ENCODE results near the gene NIT2.
"Not testable (repeated sequence)": the region's sequence is repeated elsewhere in the genome, so short reads cannot be mapped to it uniquely, and the experiment has no call there.

Gene NIT2

GRCh38 chr3:100335434-100335833, 877 bp downstream of the NIT2 start:
- Histone ChIP-seq H3K27me3 (ENCODE audit: control insufficient read depth in 3 of 3, insufficient read depth in 3 of 3, low read depth in 1 of 3, low read length in 3 of 3) (no peaks in the 10 kb centered on the region), H3K4me2 (ENCODE audit: insufficient read depth, low read length, poor library complexity, severe bottlenecking) (no peak overlapping the region), H4K8ac (ENCODE audit: low read depth, low read length) (no peak overlapping the region), H3K36me3 (replicated peaks in 1 of 2; ENCODE audit: control insufficient read depth in 2 of 2, insufficient read depth in 2 of 2, low read length in 2 of 2) (peaks cover 0 to 15% of the 10 kb centered on the region in 2 donors), H3K27ac (replicated peaks; ENCODE audit: low read length) (no peak overlapping the region), H3K9me3 (replicated peaks in 1 of 2; ENCODE audit: control insufficient read depth in 2 of 2, insufficient read depth in 1 of 2, low read depth in 1 of 2, low read length in 2 of 2) (no peaks in the 10 kb centered on the region), H2AFZ (ENCODE audit: low read length) (peak overlapping the region; percentile 94), H3K14ac (ENCODE audit: low read length) (no peak overlapping the region), H3K4me1 (ENCODE audit: control insufficient read depth in 2 of 2, insufficient read depth in 1 of 2, low read depth in 1 of 2, low read length in 2 of 2) (peaks cover 0 to 3% of the 10 kb centered on the region in 2 donors), H2AK5ac (ENCODE audit: low read depth, low read length) (no peak overlapping the region), H3K9ac (ENCODE audit: low read depth, low read length, poor library complexity) (no peak overlapping the region), H3K18ac (ENCODE audit: low read length) (no peak overlapping the region), H2BK12ac (ENCODE audit: low read length) (no peak overlapping the region), H3K23ac (ENCODE audit: low read depth, low read length, poor library complexity) (no peak overlapping the region), H3K4ac (ENCODE audit: low read length) (no peak overlapping the region), H2BK5ac (ENCODE audit: low read length) (no peak overlapping the region), H2BK120ac (ENCODE audit: low read depth, low read length) (no peak overlapping the region), H3K79me1 (ENCODE audit: low read depth, low read length) (no peaks in the 10 kb centered on the region), H2BK15ac (ENCODE audit: low read length) (no peak overlapping the region), H3K4me3 (ENCODE audit: low read length in 2 of 2) (peak overlapping the region in 1 of 2 donors; percentile 69), H4K91ac (ENCODE audit: low read depth, low read length, poor library complexity) (no peak overlapping the region)
- no peak for DNase-seq (ENCODE audit: low spot score)
- WGBS, 2 donors (ENCODE audit: extremely low coverage in 2 of 2, insufficient read length in 2 of 2, insufficient replicate concordance in 1 of 2), result no CpG with 5 or more reads among the region's 14 CpGs

GRCh38 chr3:100336229-100336628, 1.7 kb downstream of the NIT2 start:
- not testable (repeated sequence) for H3K18ac ChIP-seq (ENCODE audit: low read length); H4K91ac ChIP-seq (ENCODE audit: low read depth, low read length, poor library complexity); H3K14ac ChIP-seq (ENCODE audit: low read length); H3K4ac ChIP-seq (ENCODE audit: low read length); H2AK5ac ChIP-seq (ENCODE audit: low read depth, low read length); H3K9me3 ChIP-seq (replicated peaks in 1 of 2; ENCODE audit: control insufficient read depth in 2 of 2, insufficient read depth in 1 of 2, low read depth in 1 of 2, low read length in 2 of 2); H3K23ac ChIP-seq (ENCODE audit: low read depth, low read length, poor library complexity); H2BK15ac ChIP-seq (ENCODE audit: low read length); H3K4me3 ChIP-seq (ENCODE audit: low read length in 2 of 2); H3K9ac ChIP-seq (ENCODE audit: low read depth, low read length, poor library complexity); H3K4me1 ChIP-seq (ENCODE audit: control insufficient read depth in 2 of 2, insufficient read depth in 1 of 2, low read depth in 1 of 2, low read length in 2 of 2); H3K4me2 ChIP-seq (ENCODE audit: insufficient read depth, low read length, poor library complexity, severe bottlenecking); H2BK120ac ChIP-seq (ENCODE audit: low read depth, low read length); H3K79me1 ChIP-seq (ENCODE audit: low read depth, low read length); H2BK12ac ChIP-seq (ENCODE audit: low read length); H2BK5ac ChIP-seq (ENCODE audit: low read length); H3K27me3 ChIP-seq (ENCODE audit: control insufficient read depth in 3 of 3, insufficient read depth in 3 of 3, low read depth in 1 of 3, low read length in 3 of 3); H4K8ac ChIP-seq (ENCODE audit: low read depth, low read length); H2AFZ ChIP-seq (ENCODE audit: low read length); H3K27ac ChIP-seq (replicated peaks; ENCODE audit: low read length); DNase-seq (ENCODE audit: low spot score)
- no CpG with 5 or more reads among the region's 10 CpGs for WGBS, 2 donors (ENCODE audit: extremely low coverage in 2 of 2, insufficient read length in 2 of 2, insufficient replicate concordance in 1 of 2)
- peaks cover 0 to 23% of the 10 kb centered on the region in 2 donors for H3K36me3 ChIP-seq (replicated peaks in 1 of 2; ENCODE audit: control insufficient read depth in 2 of 2, insufficient read depth in 2 of 2, low read length in 2 of 2)

GRCh38 chr3:100338911-100339310, 4.4 kb downstream of the NIT2 start:
- H3K9ac ChIP-seq (ENCODE audit: low read depth, low read length, poor library complexity), result no peak overlapping the region
- no peak overlapping the region for H3K18ac ChIP-seq (ENCODE audit: low read length)
- H3K27ac ChIP-seq (replicated peaks; ENCODE audit: low read length), result no peak overlapping the region
- no peak overlapping the region for H2BK15ac ChIP-seq (ENCODE audit: low read length)
- H3K4ac ChIP-seq (ENCODE audit: low read length), result no peak overlapping the region
- H2BK120ac ChIP-seq (ENCODE audit: low read depth, low read length), result no peak overlapping the region
- H3K36me3 ChIP-seq (replicated peaks in 1 of 2; ENCODE audit: control insufficient read depth in 2 of 2, insufficient read depth in 2 of 2, low read length in 2 of 2), result peaks cover 0 to 48% of the 10 kb centered on the region in 2 donors
- peaks cover 0 to 3% of the 10 kb centered on the region in 2 donors for H3K4me1 ChIP-seq (ENCODE audit: control insufficient read depth in 2 of 2, insufficient read depth in 1 of 2, low read depth in 1 of 2, low read length in 2 of 2)
- no peak for DNase-seq (ENCODE audit: low spot score)
- no peak overlapping the region for H4K8ac ChIP-seq (ENCODE audit: low read depth, low read length)
- H4K91ac ChIP-seq (ENCODE audit: low read depth, low read length, poor library complexity), result no peak overlapping the region
- no peak overlapping the region for H3K14ac ChIP-seq (ENCODE audit: low read length)
- H2BK5ac ChIP-seq (ENCODE audit: low read length), result no peak overlapping the region
- H2BK12ac ChIP-seq (ENCODE audit: low read length), result no peak overlapping the region
- WGBS, 2 donors (ENCODE audit: extremely low coverage in 2 of 2, insufficient read length in 2 of 2, insufficient replicate concordance in 1 of 2), result no CpG with 5 or more reads among the region's 10 CpGs
- H3K27me3 ChIP-seq (ENCODE audit: control insufficient read depth in 3 of 3, insufficient read depth in 3 of 3, low read depth in 1 of 3, low read length in 3 of 3), result no peaks in the 10 kb centered on the region
- no peak overlapping the region for H2AK5ac ChIP-seq (ENCODE audit: low read depth, low read length)
- no peak overlapping the region for H3K4me3 ChIP-seq (ENCODE audit: low read length in 2 of 2)
- H3K9me3 ChIP-seq (replicated peaks in 1 of 2; ENCODE audit: control insufficient read depth in 2 of 2, insufficient read depth in 1 of 2, low read depth in 1 of 2, low read length in 2 of 2), result peaks cover 0 to 12% of the 10 kb centered on the region in 2 donors
- no peak overlapping the region for H3K23ac ChIP-seq (ENCODE audit: low read depth, low read length, poor library complexity)
- H3K4me2 ChIP-seq (ENCODE audit: insufficient read depth, low read length, poor library complexity, severe bottlenecking), result no peak overlapping the region
- no peak overlapping the region for H2AFZ ChIP-seq (ENCODE audit: low read length)
- no peaks in the 10 kb centered on the region for H3K79me1 ChIP-seq (ENCODE audit: low read depth, low read length)

GRCh38 chr3:100339786-100340185, 5.2 kb downstream of the NIT2 start:
- no peak overlapping the region for H4K91ac ChIP-seq (ENCODE audit: low read depth, low read length, poor library complexity)
- H3K9ac ChIP-seq (ENCODE audit: low read depth, low read length, poor library complexity), result no peak overlapping the region
- no peaks in the 10 kb centered on the region for H3K79me1 ChIP-seq (ENCODE audit: low read depth, low read length)
- DNase-seq (ENCODE audit: low spot score), result no peak
- H2BK12ac ChIP-seq (ENCODE audit: low read length), result no peak overlapping the region
- H3K27ac ChIP-seq (replicated peaks; ENCODE audit: low read length), result no peak overlapping the region
- no peak overlapping the region for H3K4ac ChIP-seq (ENCODE audit: low read length)
- no peak overlapping the region for H4K8ac ChIP-seq (ENCODE audit: low read depth, low read length)
- H3K4me1 ChIP-seq (ENCODE audit: control insufficient read depth in 2 of 2, insufficient read depth in 1 of 2, low read depth in 1 of 2, low read length in 2 of 2), result peaks cover 0 to 3% of the 10 kb centered on the region in 2 donors
- H3K36me3 ChIP-seq (replicated peaks in 1 of 2; ENCODE audit: control insufficient read depth in 2 of 2, insufficient read depth in 2 of 2, low read length in 2 of 2), result peaks cover 0 to 54% of the 10 kb centered on the region in 2 donors
- H3K27me3 ChIP-seq (ENCODE audit: control insufficient read depth in 3 of 3, insufficient read depth in 3 of 3, low read depth in 1 of 3, low read length in 3 of 3), result no peaks in the 10 kb centered on the region
- H2BK5ac ChIP-seq (ENCODE audit: low read length), result no peak overlapping the region
- no peak overlapping the region for H3K4me3 ChIP-seq (ENCODE audit: low read length in 2 of 2)
- no peak overlapping the region for H3K18ac ChIP-seq (ENCODE audit: low read length)
- H2BK120ac ChIP-seq (ENCODE audit: low read depth, low read length), result no peak overlapping the region
- H3K9me3 ChIP-seq (replicated peaks in 1 of 2; ENCODE audit: control insufficient read depth in 2 of 2, insufficient read depth in 1 of 2, low read depth in 1 of 2, low read length in 2 of 2), result peaks cover 0 to 12% of the 10 kb centered on the region in 2 donors
- no peak overlapping the region for H3K23ac ChIP-seq (ENCODE audit: low read depth, low read length, poor library complexity)
- no peak overlapping the region for H3K14ac ChIP-seq (ENCODE audit: low read length)
- no CpG with 5 or more reads among the region's 5 CpGs for whole genome bisulfite sequencing, 2 donors (ENCODE audit: extremely low coverage in 2 of 2, insufficient read length in 2 of 2, insufficient replicate concordance in 1 of 2)
- H2BK15ac ChIP-seq (ENCODE audit: low read length), result no peak overlapping the region
- H2AFZ ChIP-seq (ENCODE audit: low read length), result no peak overlapping the region
- no peak overlapping the region for H3K4me2 ChIP-seq (ENCODE audit: insufficient read depth, low read length, poor library complexity, severe bottlenecking)
- no peak overlapping the region for H2AK5ac ChIP-seq (ENCODE audit: low read depth, low read length)
